ENCODE data around the gene FAM163A.

DNA sequence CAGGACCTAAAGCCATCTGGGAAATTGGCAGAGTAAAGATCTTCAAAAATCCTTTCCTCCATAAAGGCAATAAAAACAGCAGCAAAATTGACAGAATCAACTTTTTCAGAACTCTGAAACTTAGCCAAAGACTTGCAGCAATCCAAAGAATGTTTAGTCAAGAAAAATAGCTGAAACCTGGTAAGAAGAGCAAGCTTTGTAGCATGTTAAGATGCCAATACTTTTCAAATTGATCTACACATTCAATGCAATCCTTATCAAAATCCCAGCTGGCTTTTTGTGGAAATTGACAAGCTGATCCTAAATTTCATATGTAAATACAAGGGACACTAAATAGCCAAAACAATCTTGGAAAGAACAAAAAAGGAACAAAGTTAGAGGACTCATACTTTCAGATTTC is 23.8 kb upstream of the FAM163A start:
- TF ChIP-seq, protein P1, sequence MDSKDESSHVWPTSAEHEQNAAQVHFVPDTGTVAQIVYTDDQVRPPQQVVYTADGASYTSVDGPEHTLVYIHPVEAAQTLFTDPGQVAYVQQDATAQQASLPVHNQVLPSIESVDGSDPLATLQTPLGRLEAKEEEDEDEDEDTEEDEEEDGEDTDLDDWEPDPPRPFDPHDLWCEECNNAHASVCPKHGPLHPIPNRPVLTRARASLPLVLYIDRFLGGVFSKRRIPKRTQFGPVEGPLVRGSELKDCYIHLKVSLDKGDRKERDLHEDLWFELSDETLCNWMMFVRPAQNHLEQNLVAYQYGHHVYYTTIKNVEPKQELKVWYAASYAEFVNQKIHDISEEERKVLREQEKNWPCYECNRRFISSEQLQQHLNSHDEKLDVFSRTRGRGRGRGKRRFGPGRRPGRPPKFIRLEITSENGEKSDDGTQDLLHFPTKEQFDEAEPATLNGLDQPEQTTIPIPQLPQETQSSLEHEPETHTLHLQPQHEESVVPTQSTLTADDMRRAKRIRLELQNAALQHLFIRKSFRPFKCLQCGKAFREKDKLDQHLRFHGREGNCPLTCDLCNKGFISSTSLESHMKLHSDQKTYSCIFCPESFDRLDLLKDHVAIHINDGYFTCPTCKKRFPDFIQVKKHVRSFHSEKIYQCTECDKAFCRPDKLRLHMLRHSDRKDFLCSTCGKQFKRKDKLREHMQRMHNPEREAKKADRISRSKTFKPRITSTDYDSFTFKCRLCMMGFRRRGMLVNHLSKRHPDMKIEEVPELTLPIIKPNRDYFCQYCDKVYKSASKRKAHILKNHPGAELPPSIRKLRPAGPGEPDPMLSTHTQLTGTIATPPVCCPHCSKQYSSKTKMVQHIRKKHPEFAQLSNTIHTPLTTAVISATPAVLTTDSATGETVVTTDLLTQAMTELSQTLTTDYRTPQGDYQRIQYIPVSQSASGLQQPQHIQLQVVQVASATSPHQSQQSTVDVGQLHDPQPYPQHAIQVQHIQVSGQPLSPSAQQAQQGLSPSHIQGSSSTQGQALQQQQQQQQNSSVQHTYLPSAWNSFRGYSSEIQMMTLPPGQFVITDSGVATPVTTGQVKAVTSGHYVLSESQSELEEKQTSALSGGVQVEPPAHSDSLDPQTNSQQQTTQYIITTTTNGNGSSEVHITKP (IDR thresholded peaks at IDR 0.05; ENCODE audit: partially characterized antibody), result no peak
- TF ChIP-seq, protein P2, sequence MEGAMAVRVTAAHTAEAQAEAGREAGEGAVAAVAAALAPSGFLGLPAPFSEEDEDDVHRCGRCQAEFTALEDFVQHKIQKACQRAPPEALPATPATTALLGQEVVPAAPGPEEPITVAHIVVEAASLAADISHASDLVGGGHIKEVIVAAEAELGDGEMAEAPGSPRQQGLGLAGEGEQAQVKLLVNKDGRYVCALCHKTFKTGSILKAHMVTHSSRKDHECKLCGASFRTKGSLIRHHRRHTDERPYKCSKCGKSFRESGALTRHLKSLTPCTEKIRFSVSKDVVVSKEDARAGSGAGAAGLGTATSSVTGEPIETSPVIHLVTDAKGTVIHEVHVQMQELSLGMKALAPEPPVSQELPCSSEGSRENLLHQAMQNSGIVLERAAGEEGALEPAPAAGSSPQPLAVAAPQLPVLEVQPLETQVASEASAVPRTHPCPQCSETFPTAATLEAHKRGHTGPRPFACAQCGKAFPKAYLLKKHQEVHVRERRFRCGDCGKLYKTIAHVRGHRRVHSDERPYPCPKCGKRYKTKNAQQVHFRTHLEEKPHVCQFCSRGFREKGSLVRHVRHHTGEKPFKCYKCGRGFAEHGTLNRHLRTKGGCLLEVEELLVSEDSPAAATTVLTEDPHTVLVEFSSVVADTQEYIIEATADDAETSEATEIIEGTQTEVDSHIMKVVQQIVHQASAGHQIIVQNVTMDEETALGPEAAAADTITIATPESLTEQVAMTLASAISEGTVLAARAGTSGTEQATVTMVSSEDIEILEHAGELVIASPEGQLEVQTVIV (CRISPR knock-in tag; IDR thresholded peaks at IDR 0.05; ENCODE audit: borderline replicate concordance), result no peak
- no peak for TF ChIP-seq POU5F1 (IDR thresholded peaks at IDR 0.05; ENCODE audit: borderline replicate concordance, low read depth, low read length, partially characterized antibody)
- TF ChIP-seq, protein P3, sequence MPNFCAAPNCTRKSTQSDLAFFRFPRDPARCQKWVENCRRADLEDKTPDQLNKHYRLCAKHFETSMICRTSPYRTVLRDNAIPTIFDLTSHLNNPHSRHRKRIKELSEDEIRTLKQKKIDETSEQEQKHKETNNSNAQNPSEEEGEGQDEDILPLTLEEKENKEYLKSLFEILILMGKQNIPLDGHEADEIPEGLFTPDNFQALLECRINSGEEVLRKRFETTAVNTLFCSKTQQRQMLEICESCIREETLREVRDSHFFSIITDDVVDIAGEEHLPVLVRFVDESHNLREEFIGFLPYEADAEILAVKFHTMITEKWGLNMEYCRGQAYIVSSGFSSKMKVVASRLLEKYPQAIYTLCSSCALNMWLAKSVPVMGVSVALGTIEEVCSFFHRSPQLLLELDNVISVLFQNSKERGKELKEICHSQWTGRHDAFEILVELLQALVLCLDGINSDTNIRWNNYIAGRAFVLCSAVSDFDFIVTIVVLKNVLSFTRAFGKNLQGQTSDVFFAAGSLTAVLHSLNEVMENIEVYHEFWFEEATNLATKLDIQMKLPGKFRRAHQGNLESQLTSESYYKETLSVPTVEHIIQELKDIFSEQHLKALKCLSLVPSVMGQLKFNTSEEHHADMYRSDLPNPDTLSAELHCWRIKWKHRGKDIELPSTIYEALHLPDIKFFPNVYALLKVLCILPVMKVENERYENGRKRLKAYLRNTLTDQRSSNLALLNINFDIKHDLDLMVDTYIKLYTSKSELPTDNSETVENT (CRISPR knock-in tag; IDR thresholded peaks at IDR 0.05), result no peak
- TF ChIP-seq, protein P4, sequence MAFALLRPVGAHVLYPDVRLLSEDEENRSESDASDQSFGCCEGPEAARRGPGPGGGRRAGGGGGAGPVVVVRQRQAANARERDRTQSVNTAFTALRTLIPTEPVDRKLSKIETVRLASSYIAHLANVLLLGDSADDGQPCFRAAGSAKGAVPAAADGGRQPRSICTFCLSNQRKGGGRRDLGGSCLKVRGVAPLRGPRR (CRISPR knock-in tag; IDR thresholded peaks at IDR 0.05), result no peak
- TF ChIP-seq KAT8 (IDR thresholded peaks at IDR 0.05; ENCODE audit: low read depth), result no peak
- TF ChIP-seq AFF4 (CRISPR knock-in tag; IDR thresholded peaks at IDR 0.05), result no peak
- no peak for TF ChIP-seq CEBPB (tag; IDR thresholded peaks at IDR 0.05)
- TF ChIP-seq HDAC1 (IDR thresholded peaks at IDR 0.05), result no peak
- TF ChIP-seq ZBTB43 (CRISPR knock-in tag; IDR thresholded peaks at IDR 0.05), result no peak
- TF ChIP-seq SMAD1 (IDR thresholded peaks at IDR 0.05; ENCODE audit: low read depth, low read length, partially characterized antibody), result no peak
- TF ChIP-seq POLR2AphosphoS5 (IDR thresholded peaks at IDR 0.05; ENCODE audit: control insufficient read depth, insufficient read depth, low read depth, low read length), result no peak
- no peak for TF ChIP-seq SMC3 (conservative IDR thresholded peaks at IDR 0.05; ENCODE audit: insufficient read depth, low read depth, low read length)
- no peak for TF ChIP-seq E2F8 (IDR thresholded peaks at IDR 0.05; ENCODE audit: low read depth, partially characterized antibody)
